H1 (cell line): ENCODE data around the gene CD247. TPM values are rescaled to one million over a fixed set of nuclear protein-coding genes. Genes with fewer than 3 reads are reported as not detected.

Experiments used
- ATF2 ChIP-seq: IDR thresholded peaks from 2 replicates; pipeline ENCODE4 v1.6.1; 2012; ENCODE audit warnings: low read length, inconsistent platforms
- BRCA1 ChIP-seq: IDR thresholded peaks from 2 replicates; pipeline ENCODE4 v1.6.1; 2012; ENCODE audit warnings: low read depth, low read length, improper control_type of control experiment
- PHF8 ChIP-seq: fragments of 200-600 bp; sonication (generic); conservative IDR thresholded peaks from 2 replicates; pipeline ENCODE4 v1.7.1; 2012; ENCODE audit warnings: low read depth, mild to moderate bottlenecking, inconsistent platforms, low read length, moderate library complexity
- POU5F1 ChIP-seq: IDR thresholded peaks from 2 replicates; pipeline ENCODE4 v1.6.1; 2011; ENCODE audit warnings: low read depth, mild to moderate bottlenecking, low read length, moderate library complexity
- RNF2 ChIP-seq: fragments of 200-900, 300-1000 bp; sonication (generic); IDR thresholded peaks from 2 replicates; pipeline ENCODE4 v1.7.1; 2016; ENCODE audit warnings: borderline replicate concordance, low read depth, mild to moderate bottlenecking, antibody characterized with exemption, low read length; ENCODE audit not compliant: poor library complexity, severe bottlenecking; ENCODE audit errors: missing control alignments
- SIX5 ChIP-seq: IDR thresholded peaks from 2 replicates; pipeline ENCODE4 v1.6.1; 2011; ENCODE audit warnings: mild to moderate bottlenecking, low read depth, low read length
- SP1 ChIP-seq: IDR thresholded peaks from 2 replicates; pipeline ENCODE4 v1.6.1; 2011; ENCODE audit warnings: low read depth, low read length
- SRF ChIP-seq: IDR thresholded peaks from 2 replicates; pipeline ENCODE4 v1.6.1; 2011; ENCODE audit warnings: mild to moderate bottlenecking, low read depth, low read length, moderate library complexity
- polyA plus RNA-seq, 7 experiments: library from polyadenylated mRNA; depleted of rRNA in 3 of 7; stranded (reverse) in 5 of 7; unstranded in 2 of 7; fragments of >200 nt in 5 of 7; fragments of 200-250 nt in 2 of 7; gene quantifications; 1 replicate in 5 of 7; 2 replicates in 1 of 7; 4 replicates in 1 of 7; pipeline versions ENCODE4 v1.2.1 to v1.2.3, GENCODE V29; 2011 to 2013; ENCODE audit warnings: missing spikeins in 2 of 7, mixed read lengths in 2 of 7
- total RNA-seq: library from RNA; stranded (reverse); fragmentation: NEBNext Ultra II Directional; extraction: Animal tissue kit (Norgen Biotek cat#: 25700); gene quantifications from 2 replicates; pipeline ENCODE4 v1.2.1, GENCODE V29; 2021

CD247 gene
- total and polyA plus RNA-seq, 2 of the 8 experiments (the other 6 are each of a cell fraction or from before 2014, with no cell fraction given): 2.0 to 2.2 TPM

- TF ChIP-seq PHF8: no peak
- TF ChIP-seq SRF: no peak
- TF ChIP-seq ATF2: no peak
- TF ChIP-seq SP1: 0 out of 2 replicates have a peak, but pooled peaks have one; percentile 52
- no peak for TF ChIP-seq BRCA1
- TF ChIP-seq RNF2: no peak
- TF ChIP-seq SIX5: no peak
- TF ChIP-seq POU5F1: no peak
Measured at GRCh38 chr1:167489571-167490340, 28.6 kb downstream of the CD247 start (continued).
